ENCODE measurements around the gene TMEM117. TPM values are rescaled to one million over a fixed set of nuclear protein-coding genes. Genes with fewer than 3 reads are reported as not detected.

Gene TMEM117
- total and polyA plus RNA-seq, 10 of the 15 experiments (the other 5 are each of a cell fraction or from before 2014, with no cell fraction given): 3.1 to 8.2 (median 6.1) TPM

- Histone ChIP-seq H2AFZ (ENCODE audit: control insufficient read depth, low read depth, low read length) (no peak overlapping the region), H3K27ac (ENCODE audit: control insufficient read depth, insufficient read depth) (no peak overlapping the region), H3K36me3 (ENCODE audit: control insufficient read depth in 2 of 2, insufficient read depth in 2 of 2, low read length in 1 of 2) (no peaks in the 10 kb centered on the region), H4K20me1 (ENCODE audit: control insufficient read depth, insufficient read depth) (no peaks in the 10 kb centered on the region), H3K27me3 (replicated peaks in 1 of 2; ENCODE audit: control insufficient read depth in 2 of 2, insufficient read depth in 2 of 2, low read length in 1 of 2) (no peaks in the 10 kb centered on the region), H3K9me3 (replicated peaks; ENCODE audit: control insufficient read depth, insufficient read depth, low read length) (no peaks in the 10 kb centered on the region), H3K4me1 (ENCODE audit: control insufficient read depth, insufficient read depth, low read length) (no peaks in the 10 kb centered on the region), H3K4me3 (no peak overlapping the region), H3K9ac (ENCODE audit: control insufficient read depth, insufficient read depth, low read length) (no peak overlapping the region), H3K79me2 (ENCODE audit: control insufficient read depth, insufficient read depth, low read length) (no peaks in the 10 kb centered on the region), H3K4me2 (ENCODE audit: control insufficient read depth, insufficient read depth) (no peak overlapping the region)
- TF ChIP-seq YY1 (IDR thresholded peaks at IDR 0.05; ENCODE audit: low read depth, low read length) (no peak), KDM1A (IDR thresholded peaks at IDR 0.05; ENCODE audit: borderline replicate concordance) (no peak), HCFC1 (IDR thresholded peaks at IDR 0.05; ENCODE audit: low read length) (no peak), BCLAF1 (IDR thresholded peaks at IDR 0.05) (no peak), CBFB (IDR thresholded peaks at IDR 0.05; ENCODE audit: low read depth) (no peak), BMI1 (IDR thresholded peaks at IDR 0.05; ENCODE audit: borderline replicate concordance) (no peak), CUX1 (IDR thresholded peaks at IDR 0.05; ENCODE audit: insufficient replicate concordance, low read depth, low read length) (no peak)
- TF ChIP-seq, protein P1, sequence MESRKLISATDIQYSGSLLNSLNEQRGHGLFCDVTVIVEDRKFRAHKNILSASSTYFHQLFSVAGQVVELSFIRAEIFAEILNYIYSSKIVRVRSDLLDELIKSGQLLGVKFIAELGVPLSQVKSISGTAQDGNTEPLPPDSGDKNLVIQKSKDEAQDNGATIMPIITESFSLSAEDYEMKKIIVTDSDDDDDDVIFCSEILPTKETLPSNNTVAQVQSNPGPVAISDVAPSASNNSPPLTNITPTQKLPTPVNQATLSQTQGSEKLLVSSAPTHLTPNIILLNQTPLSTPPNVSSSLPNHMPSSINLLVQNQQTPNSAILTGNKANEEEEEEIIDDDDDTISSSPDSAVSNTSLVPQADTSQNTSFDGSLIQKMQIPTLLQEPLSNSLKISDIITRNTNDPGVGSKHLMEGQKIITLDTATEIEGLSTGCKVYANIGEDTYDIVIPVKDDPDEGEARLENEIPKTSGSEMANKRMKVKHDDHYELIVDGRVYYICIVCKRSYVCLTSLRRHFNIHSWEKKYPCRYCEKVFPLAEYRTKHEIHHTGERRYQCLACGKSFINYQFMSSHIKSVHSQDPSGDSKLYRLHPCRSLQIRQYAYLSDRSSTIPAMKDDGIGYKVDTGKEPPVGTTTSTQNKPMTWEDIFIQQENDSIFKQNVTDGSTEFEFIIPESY (IDR thresholded peaks at IDR 0.05): no peak
- 80% methylated on average over 3 of the region's 3 CpGs for WGBS (ENCODE audit: insufficient coverage, insufficient replicate concordance, low lambda C conversion rate, missing lambda C conversion rate)
- DNase-seq (ENCODE audit: low read depth, low spot score) (no peak), ATAC-seq (no peak), FAIRE-seq (no peak)
- intact Hi-C loops (cut with micrococcal nuclease; ENCODE audit: unreplicated experiment): no loop called here
- ChIA-PET SMC1A (ENCODE audit: uncharacterized antibody, unreplicated experiment) (no interaction called here), CTCF (no interaction called here), RAD21 (ENCODE audit: unreplicated experiment) (no interaction called here), POLR2A (interaction anchor here (1.2 kb wide), 1 partner anchor 30 kb away, joined by 3 read pairs; no protein-coding TSS in a partner anchor)
- BruUV-seq (replicated peaks): no TSS peak
- in situ Hi-C loops (cut with MboI): no loop called here
Observed at GRCh38 chr12:44063671-44064070, 227.8 kb downstream of the TMEM117 start.
